GM18861 (cell line): ENCODE measurements around the gene SLC25A22.

Experiments used
- ATAC-seq: cut with Tn5 transposase; IDR thresholded peaks from one replicate; pipeline ENCODE4 v1.9.1; 2021; ENCODE audit not compliant: unreplicated experiment

SLC25A22 gene

DNA sequence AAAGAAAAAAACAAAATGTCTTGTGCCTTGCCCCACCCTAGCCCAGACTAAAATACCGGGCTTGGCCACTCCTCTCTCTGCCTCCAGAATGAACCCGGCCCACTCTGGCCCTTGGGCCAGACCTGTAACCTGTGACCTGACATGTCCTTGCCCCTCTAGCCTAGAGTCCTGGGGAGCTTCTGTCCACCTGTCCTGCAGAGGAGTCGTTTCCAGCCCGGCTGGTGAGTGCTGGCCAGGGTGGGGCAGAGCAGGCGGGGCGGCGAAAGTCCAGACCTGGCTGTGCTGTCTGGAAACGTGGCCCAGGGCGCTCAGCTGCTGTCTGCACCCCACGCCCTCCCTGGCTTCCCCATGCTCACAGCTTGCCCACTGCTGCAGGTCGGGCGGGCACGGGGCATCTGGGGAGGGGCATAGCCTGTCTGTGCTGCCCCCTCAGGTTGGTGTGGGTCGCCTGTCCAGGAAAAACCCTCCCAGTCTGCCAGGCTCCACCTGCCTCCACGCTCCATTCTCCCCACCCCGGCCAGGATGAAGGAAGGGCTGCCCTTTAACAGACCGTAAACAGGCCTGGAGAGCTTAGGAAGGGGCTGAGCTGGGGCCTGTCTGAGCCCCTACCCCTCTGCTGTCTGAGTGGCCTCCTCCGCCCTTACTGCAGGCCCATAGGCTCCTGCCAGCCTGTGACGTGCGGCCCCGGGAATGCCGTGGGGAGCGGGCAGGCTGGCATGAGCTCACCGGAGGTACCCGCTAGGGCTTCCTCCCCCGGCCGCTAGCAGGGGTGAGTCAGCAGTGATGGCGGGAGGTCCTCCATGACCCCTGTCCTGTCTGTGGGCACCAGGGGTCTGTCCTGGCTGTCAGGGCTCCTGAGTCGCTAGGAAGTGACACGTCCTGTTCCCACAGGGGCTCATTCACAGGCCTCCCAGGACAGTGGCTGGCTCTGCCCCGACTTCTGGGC is 36.6 kb upstream of the SLC25A22 start:
- no peak for ATAC-seq

DNA sequence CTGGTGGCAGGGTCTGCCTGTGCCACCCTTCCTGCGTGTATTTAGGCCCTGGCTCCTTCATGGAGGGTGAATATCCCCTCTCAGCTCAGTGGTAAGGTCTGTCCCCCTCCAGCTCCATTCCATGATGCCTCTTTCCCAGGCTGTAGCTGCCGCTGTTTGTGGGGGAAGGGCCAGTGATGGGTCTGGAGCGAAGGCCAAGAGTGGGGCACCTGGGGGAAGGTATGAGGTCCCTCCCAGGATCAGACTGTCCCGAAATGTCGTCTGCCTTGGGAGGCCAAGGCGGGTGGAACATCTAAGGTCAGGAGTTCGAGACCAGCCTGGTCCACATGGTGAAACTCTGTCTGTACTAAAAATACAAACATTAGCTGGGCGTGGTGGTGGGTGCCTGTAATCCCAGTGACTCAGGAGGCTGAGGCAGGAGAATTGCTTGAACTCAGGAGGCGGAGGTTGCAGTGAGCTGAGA is 35.8 kb upstream of the SLC25A22 start:
- ATAC-seq, result no peak

DNA sequence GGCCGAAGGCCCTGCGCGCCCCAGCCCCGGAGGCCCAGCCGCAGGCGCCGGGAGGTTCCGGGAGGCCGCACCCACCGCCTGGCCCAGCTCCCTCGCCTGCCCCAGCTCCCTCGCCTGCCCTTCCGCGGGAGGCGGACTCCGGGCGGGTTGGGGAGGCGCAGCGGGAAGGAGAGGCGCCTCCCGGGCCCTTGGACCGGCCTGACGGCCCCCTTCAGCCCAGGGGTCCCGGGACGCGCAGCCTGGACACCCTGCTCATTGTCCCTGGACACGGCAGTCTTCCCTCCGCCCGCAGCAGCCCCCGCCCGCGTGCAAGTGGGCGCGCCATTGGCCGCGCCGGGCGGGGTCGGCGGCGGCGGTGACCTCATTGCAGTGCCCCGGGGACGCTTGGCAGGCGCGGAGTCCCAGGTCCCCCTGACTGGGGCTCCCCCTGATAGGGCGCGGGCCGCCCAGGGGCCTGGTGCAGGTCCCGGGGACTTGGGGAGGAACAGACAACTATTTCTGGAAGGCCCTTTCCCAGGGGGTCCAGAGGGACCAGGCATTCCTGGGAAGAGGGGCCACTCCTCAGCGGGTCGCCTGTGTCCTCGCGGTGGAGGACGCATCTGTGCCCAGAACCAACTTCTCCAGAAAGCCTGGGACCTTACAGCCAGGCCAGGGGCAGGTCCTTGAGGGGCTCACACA is 35.2 kb upstream of the SLC25A22 start:
- ATAC-seq, result no peak

DNA sequence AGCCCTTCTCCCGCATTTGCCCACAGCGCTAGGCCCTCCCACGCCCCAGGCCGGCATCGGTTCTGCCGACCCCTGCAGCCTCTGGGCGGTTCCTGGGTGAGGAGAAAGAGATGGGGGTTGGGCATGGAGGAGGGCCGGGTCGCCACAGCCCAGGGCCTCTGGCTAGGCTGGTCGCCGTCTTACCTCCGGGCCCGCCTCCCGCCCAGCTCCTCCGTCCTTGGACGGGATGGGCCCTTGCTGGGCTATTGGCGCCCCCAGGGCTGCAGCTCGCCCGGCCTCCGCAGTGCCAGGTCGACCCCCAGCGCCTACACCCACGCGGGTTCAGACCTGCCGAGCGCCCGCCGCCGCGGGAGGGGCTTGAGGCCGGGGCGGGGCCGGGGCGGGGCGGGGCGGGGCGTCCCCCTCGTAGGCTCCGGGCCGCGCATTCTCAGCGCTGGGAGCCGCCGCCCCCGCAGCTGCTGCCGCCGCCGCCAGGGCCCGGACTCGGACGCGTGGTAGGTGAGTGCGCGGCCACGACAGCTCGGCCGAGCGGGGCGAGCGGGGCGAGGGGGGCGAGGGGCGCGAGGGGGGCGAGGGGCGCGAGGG is 34.5 kb upstream of the SLC25A22 start, which contains the start of gene CD151:
Gene CD151, plus strand, starts transcription at position 424 of the 585 bp plus-strand sequence. CDS start 3,118 bp downstream, outside the sequence.
- ATAC-seq, result no peak

DNA sequence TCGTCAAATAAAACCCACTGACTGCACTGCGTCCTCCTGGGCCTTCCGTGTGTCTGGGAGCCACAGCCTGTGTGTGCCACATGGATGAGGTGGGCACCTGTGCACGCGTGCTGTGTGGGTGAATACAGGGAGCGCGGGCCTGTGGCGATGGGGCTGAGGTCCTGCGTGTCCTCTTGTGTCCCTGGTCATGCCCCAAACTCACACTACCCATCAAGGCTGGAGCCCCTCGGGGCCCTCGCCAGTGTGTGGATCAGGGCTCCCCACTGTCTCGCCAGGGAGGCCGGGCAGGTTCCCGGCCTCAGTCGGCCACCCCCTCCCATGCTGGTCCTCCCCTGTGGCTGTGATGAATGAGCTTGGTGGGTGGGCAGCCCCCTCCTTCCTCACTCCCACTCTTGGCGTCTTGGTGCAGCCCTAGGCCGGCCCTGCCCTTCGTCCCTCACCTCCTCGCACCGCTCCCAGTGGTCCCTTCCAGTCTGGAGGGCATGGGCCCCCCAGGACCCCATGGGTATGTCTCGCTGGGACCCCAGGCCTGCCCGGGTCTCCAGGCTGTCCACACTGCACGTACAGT is 34.0 kb upstream of the SLC25A22 start:
- ATAC-seq, result no peak

DNA sequence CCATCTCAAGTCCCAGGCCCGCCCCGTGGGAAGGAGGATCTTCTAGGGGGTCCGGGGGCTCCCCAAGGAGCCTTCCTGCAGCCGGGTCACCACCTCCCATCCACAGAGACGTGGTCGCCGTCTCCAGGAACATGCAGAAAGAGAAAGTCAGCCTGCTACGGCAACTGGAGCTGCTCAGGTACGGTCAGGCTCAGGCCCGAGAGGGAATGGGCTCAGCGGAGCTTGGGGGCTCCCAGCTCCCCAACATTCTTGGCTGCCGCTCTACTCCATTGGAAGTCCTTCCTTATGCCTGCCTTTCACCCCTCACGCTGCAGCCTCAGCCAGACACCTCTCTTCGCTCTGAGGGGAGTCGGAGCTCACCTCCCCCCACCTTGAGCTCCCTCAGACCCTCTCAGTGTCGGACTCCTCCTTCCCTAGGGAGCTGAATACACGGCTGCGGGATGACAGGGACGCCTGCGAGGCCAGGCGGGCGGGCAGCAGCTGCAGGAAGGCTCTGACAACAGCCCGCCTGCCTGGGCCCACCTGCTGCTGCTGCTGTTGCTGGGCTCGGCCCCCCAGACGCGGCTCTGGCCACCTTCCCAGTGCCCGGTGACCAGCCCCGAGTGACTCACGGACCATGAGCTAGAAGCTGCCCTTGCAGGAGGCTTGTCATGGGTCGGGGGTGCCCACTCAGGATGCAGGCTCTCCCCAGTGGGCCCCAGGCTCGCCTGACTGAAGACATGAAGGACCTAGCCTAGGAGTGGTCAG is 33.2 kb upstream of the SLC25A22 start:
- no peak for ATAC-seq

DNA sequence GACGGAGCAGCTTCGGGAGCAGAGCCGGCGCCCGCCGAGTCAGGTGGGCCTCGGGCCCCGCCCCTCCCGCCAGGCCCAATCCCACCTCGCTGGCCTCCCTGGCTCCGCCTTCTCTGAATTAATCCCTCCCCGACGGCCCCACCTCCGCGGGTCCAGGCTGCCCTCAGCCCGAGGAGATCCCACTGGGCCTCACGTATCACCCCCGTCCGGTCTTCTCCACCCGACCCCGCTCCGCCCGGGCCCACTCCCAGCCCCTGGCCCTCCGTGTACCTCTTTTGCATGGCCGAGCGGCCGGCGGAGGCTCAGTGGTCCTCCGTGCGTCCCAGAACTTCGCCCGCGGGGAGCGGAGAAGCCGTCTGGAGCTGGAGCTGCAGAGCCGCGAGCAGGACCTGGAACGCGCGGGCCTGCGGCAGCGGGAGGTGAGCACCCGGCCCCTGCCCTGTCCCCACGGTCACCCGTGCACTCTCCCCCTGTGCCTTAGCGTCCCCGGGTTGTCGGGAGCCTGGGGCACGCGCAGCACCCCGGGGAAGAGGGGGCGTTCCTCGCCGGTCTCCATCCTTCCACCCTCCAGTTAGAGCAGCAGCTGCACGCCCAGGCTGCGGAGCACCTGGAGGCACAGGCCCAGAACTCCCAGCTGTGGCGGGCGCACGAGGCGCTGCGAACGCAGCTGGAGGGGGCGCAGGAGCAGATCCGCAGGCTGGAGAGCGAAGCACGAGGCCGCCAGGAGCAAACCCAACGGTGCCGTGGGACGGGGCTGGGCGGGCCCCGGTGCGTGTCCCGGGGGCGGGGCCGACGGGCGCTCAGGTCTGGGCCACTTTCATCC is 32.4 kb upstream of the SLC25A22 start:
- no peak for ATAC-seq

DNA sequence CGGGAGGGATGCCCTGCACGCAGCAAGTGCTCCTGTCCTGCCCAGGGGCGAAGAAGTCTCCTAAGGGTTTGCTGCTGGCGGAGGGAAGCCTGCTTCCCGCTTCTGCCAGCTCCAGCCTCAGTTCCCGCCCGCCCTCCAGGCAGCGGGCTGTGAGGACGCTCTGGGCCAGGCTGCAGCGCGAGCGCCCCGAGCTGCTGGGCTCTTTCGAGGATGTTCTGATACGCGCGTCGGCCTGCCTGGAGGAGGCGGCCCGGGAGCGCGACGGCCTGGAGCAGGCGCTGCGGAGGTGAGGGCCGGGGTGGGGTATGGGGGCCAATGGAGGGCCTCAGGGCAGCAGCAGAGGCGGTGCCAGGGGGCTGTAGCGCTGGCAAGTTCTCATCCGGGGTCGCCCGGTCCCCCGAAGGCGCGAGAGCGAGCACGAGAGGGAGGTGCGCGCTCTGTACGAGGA is 31.8 kb upstream of the SLC25A22 start:
- no peak for ATAC-seq

DNA sequence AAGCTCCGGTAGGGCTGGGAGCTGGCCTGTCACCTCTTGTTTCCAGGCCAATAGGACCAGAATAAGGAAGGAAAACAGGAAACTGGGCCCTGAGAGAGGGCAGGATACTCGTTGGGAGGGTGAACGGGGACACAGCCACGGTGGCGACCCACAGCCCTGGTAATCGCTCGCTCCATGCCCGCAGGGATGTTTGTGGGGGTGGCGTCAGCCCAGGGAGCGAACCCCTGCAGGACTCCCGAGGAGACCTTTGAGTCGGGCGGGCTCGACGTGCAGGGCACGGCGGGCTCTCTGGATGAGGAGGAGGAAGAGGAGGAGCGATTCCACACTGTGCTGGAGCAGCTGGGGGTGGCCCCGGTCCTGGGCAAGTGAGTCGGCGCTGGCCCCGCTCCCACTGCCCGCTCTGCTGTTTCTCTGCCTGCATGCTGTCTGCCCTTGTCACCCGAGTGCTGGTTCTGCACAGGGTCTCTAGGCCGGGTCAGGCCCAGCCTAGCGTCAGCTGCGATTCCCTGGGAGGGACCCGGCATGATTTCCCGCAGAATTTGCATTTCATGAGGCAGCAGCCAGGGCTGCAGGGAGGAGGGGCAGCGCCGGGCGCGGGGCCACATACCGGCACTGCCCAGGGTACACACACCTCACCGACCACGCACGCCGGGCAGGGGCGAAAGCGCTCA is 31.2 kb upstream of the SLC25A22 start:
- ATAC-seq, result no peak

DNA sequence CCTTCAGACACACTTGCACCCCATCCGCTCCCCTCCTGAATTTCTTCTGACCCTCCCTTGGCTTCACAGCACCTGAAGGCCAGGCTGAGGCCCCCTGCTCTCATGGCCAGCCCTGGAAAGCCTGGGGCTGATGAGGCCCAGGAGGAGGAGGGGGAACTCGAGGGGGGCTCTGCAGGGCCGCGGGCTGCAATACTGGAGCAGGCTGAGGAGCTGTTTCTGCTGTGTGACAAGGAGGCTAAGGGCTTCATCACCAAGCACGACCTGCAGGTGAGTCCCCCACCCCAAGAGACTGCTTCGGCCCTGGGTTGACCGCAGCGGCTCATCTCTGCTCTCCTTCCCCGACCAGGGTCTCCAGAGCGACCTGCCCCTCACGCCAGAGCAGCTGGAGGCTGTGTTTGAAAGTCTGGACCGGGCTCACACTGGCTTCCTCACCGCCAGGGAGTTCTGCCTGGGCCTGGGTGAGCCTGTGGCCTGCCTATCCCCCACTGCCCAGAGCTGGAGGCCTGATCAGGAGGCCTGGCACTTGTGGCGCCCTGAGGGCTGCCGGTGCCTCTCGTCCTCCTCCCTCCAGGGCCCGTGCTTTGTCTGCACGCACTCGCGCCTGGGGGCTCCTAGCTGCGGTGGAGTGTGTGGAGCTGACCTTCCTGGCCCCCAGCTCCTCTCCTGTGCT is 30.6 kb upstream of the SLC25A22 start:
- no peak for ATAC-seq

DNA sequence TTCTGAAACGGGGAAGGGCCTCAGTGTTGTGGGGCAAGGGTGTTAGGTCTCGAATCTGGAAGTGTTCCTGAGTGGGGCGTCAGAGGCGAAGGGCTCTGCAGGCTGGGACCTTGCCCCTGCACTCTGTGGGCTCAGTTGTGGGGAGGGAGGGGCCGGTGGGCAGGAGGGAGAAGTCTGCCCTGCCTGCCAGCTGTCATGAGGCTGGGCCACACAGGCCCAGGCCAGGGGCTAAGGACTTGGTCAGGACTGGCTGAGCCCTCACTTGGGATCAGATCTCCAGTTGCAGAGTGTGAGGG is 29.8 kb upstream of the SLC25A22 start, which contains the start of gene CRACR2B:
Gene CRACR2B, plus strand, starts transcription at position 23 of the 296 bp plus-strand sequence. CDS start 689 bp downstream, outside the sequence.
- ATAC-seq, result no peak

DNA sequence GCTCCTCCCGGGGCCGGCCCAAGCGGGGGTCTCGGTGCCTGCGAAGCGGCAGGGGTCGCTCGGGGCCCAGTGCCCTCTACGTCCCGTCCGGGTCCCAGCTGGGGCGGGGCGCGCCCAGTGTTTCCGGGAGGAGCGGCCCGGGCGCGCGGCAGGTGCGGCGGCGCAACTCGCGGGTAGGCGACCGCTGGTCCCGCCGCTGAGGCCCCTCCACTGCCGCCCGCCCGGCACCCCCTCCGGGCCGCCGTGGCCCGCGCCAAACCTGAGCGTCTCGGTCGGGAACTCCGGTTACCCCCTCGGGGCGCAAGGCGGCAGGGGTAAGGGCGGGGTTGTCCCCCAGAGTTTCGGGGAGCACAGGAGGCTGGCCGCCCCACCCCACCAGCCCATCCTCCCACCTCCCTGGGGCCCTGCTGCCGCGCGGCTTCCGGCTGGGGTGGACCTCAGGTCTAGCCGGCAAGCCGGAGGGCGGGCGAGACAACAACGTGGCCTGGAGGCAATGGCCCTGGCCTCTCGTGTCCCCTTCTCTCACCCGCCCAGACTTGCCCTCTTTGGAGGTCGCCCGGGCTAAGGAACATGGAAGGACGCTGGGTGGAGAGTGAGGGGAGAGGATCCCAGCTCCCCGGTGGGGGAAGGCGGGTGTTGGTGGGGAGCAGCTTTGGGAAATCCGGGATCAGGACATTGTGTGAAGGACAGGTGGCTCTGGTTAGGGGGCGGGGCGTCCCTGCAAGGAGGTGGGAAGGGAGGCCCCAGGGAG is 29.2 kb upstream of the SLC25A22 start:
- ATAC-seq, result no peak

DNA sequence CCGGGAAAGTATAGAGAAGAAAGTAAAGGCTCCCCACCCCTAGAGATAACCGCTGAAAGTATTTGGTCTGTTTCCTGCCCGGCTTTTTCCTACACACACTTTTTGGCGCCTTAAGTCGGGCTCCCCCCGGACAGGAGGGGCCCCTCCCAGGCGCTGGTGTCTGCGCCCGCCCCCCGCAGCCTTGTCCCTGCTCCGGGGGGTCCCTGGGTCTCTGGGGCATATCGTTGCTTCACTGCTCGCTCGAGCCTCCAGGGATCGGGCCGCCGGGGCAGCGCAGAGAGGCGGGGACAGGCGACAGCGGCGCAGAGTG is 28.7 kb upstream of the SLC25A22 start:
- no peak for ATAC-seq

DNA sequence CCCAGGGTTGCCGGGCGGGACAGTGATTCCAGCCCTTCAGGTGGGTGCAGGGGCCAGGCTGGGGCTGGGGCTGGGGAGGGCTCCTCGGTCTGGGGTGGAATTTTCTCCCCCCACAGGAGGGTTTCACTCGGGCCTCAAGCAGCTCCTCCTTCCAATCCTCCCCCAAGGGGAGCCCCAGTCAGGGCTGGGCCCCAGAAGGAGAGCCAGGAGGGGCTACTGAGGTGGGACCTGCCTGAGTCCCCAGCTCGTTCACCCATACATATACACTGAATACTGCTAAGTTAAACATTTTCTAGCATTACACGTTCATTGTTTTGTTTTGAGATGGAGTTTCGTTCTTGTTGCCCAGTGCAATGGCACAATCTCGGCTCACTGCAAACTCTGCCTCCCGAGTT is 28.1 kb upstream of the SLC25A22 start:
- ATAC-seq, result no peak

DNA sequence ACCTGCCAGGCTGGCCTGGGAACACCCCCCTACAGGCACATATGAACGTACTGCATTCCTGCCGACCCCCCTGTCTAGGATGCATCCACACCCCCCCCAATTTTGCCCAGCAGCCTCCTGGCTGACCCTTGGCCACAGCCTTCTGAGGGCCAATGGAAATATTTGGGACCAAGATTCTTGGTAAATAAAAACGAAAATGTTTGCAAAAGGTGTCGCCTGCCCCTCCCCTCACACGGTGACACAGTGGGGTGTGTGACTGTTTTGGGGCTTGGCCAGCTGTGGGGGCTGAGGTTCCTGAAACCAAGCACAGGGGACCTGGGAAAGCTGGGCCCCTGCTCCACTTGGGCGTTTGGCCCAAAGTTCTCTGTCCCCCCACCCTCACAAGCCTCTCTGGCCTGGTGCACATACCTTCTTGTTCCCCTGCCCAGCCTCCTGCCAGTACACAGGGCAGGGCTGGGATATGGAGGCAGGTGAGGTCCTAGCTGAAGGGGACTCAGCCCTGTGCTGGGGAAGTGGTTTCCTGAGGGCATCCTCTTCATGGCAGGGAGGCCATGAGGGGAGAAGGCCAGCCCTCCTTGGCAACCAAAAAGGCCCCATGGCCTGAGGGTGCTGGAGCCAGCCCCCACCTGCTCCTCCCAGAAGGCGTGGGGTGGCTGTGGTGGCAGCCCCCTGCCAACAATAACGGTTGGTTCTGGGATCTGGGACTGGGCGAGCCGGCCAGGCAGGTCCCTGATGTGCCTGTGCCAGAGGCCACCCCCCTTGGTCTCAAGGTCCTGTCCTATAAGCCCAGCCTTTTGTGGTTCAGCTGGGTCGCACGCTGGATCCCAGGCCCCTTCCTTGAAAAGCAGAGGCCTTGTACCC is 27.5 kb upstream of the SLC25A22 start:
- no peak for ATAC-seq

DNA sequence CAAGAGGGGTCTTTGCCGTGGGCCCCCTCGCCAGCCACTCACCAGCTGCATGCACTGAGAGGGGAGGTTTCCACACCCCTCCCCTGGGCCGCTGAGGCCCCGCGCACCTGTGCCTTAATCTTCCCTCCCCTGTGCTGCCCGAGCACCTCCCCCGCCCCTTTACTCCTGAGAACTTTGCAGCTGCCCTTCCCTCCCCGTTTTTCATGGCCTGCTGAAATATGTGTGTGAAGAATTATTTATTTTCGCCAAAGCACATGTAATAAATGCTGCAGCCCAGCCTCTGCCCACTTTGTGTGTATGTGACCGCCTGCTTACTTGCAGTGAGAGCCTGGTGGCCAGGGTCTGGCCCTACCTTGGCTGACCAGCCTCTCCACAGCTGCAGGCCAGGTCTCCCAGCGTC is 26.9 kb upstream of the SLC25A22 start:
- no peak for ATAC-seq

DNA sequence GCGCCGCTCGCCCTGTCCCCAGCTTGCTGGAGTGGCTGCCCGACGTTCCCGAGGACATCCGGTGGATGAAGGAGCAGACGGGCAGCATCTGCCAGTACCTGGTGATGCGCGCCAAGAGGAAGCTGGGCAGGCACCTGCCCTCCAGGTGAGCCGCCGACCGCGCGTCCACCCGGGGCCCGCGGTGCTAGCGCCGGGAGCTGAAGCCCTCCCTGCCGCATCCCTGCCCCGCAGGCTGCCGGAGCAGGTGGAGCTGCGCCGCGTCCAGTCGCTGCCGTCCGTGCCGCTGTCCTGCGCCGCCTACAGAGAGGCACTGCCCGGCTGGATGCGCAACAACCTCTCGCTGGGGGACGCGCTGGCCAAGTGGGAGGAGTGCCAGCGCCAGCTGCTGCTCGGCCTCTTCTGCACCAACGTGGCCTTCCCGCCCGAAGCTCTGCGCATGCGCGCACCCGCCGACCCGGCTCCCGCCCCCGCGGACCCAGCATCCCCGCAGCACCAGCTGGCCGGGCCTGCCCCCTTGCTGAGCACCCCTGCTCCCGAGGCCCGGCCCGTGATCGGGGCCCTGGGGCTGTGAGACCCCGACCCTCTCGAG is 26.3 kb upstream of the SLC25A22 start:
- no peak for ATAC-seq
